Measurements from ENCODE around the gene CDCA3. TPM values are rescaled to one million over a fixed set of nuclear protein-coding genes. Genes with fewer than 3 reads are reported as not detected.
A peak's percentile ranks its signal among the peaks of the same experiment; 100 is the strongest.

Gene CDCA3
- total and polyA plus RNA-seq, 3 donors from 2014 or later, result 27.5 to 81.7 (median 43.5) TPM

GRCh38 chr12:6854036-6854435, 3.0 kb upstream of the CDCA3 start:
- no peaks in the 10 kb centered on the region for H3K27me3 ChIP-seq
- peaks cover 19% of the 10 kb centered on the region for H3K4me1 ChIP-seq
- WGBS, 2 donors, result 27 to 61% methylated on average over 6 of the region's 6 CpGs
- no peaks in the 10 kb centered on the region for H3K9me3 ChIP-seq
- H3K36me3 ChIP-seq (ENCODE audit: low read depth, missing control alignments), result no peaks in the 10 kb centered on the region
- H3K4me3 ChIP-seq, result no peak overlapping the region
- H3K27ac ChIP-seq, result peak overlapping the region; percentile 71 to 98
- intact Hi-C loops (cut with DNase I; ENCODE audit: low total_unique reads), result no loop called here
- no peak for TF ChIP-seq CTCF (IDR thresholded peaks at IDR 0.05)
- no peak for DNase-seq

- intact Hi-C loops (cut with DNase I; ENCODE audit: low total_unique reads), result no loop called here
- WGBS, 2 donors, result 3 to 22% methylated on average over 1 of the region's 1 CpG
- H3K27ac ChIP-seq, result peak overlapping the region; percentile 71 to 98
Measured at GRCh38 chr12:6853626-6854025, 2.5 kb upstream of the CDCA3 start.

GRCh38 chr12:6852651-6853354, 1.7 kb upstream of the CDCA3 start:
- intact Hi-C loops (cut with DNase I; ENCODE audit: low total_unique reads), result no loop called here
- Histone ChIP-seq H3K36me3 (ENCODE audit: low read depth, missing control alignments) (no peaks in the 10 kb centered on the region), H3K27me3 (no peaks in the 10 kb centered on the region), H3K9me3 (no peaks in the 10 kb centered on the region), H3K4me1 (peaks cover 19% of the 10 kb centered on the region), H3K4me3 (peak overlapping the region; percentile 68 to 76), H3K27ac (peak overlapping the region; percentile 71 to 98)
- TF ChIP-seq POLR2A (IDR thresholded peaks at IDR 0.05), result no peak
- no peak for TF ChIP-seq CTCF (IDR thresholded peaks at IDR 0.05)
- WGBS, 2 donors, result 0% methylated on average over 7 to 18 of the region's 18 CpGs
- DNase-seq, result peak; percentile 63

More at GRCh38 chr12:6853626-6854025, 2.5 kb upstream of the CDCA3 start:
- no peaks in the 10 kb centered on the region for H3K27me3 ChIP-seq
- TF ChIP-seq POLR2A (IDR thresholded peaks at IDR 0.05) (no peak), CTCF (IDR thresholded peaks at IDR 0.05) (no peak)
- DNase-seq, result no peak
- H3K36me3 ChIP-seq (ENCODE audit: low read depth, missing control alignments), result no peaks in the 10 kb centered on the region
- no peaks in the 10 kb centered on the region for H3K9me3 ChIP-seq
- H3K4me3 ChIP-seq, result no peak overlapping the region
- H3K4me1 ChIP-seq, result peaks cover 19% of the 10 kb centered on the region

- intact Hi-C loops (cut with DNase I; ENCODE audit: low total_unique reads), result no loop called here
- WGBS, 2 donors, result 0% methylated on average over 25 to 64 of the region's 65 CpGs
- DNase-seq, result peak; percentile 99
Measured at GRCh38 chr12:6851921-6852650, 1.0 kb upstream of the CDCA3 start, which contains the start of gene USP5. TSS of gene USP5 (plus strand) at chr12:6852150. CDS start at chr12:6852180, 30 bp downstream.

More at GRCh38 chr12:6851921-6852650, 1.0 kb upstream of the CDCA3 start, which contains the start of gene USP5:
- Histone ChIP-seq H3K27ac (peak within 1 kb of the TSS; percentile 83 to 98), H3K27me3 (no peaks in the 10 kb centered on the region), H3K4me3 (peak within 1 kb of the TSS; percentile 68 to 76), H3K36me3 (ENCODE audit: low read depth, missing control alignments) (no peaks in the 10 kb centered on the region), H3K9me3 (no peaks in the 10 kb centered on the region), H3K4me1 (peaks cover 19% of the 10 kb centered on the region)
- no peak for TF ChIP-seq POLR2A (IDR thresholded peaks at IDR 0.05)
- peak in 1 of 3 experiments; percentile 17 for TF ChIP-seq CTCF (IDR thresholded peaks at IDR 0.05)
